Measurements from ENCODE around the gene SMPDL3B.

Gene SMPDL3B

DNA sequence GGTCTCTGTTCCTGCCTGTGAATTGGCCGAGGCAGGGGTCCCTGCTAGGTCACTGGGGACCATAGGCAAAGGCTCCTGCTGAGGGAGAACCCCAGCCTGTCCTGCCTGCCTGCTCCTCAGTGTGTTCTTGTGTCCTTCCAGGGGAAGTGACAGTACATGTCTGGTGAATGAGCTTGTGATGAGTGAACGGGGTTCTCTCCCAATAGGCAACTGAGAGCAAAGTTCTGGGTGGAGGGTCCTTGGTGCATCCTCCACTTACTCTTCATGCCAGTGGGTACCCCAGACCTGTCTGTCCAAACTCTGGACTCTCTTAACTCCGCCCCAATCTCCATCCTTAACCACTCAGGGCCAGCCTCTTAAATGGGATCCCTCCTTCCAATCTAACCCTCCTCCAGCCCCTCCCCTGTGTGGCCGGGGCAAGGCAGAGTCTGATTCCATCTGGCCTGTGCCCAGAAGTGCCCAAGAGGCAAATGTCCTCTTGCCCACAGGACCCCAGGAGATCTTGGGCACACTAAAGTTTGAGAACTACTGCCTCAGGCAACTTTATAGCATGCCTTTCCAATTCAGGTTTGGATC, 26.9 kb downstream of the SMPDL3B start:
- TF ChIP-seq, protein P1, sequence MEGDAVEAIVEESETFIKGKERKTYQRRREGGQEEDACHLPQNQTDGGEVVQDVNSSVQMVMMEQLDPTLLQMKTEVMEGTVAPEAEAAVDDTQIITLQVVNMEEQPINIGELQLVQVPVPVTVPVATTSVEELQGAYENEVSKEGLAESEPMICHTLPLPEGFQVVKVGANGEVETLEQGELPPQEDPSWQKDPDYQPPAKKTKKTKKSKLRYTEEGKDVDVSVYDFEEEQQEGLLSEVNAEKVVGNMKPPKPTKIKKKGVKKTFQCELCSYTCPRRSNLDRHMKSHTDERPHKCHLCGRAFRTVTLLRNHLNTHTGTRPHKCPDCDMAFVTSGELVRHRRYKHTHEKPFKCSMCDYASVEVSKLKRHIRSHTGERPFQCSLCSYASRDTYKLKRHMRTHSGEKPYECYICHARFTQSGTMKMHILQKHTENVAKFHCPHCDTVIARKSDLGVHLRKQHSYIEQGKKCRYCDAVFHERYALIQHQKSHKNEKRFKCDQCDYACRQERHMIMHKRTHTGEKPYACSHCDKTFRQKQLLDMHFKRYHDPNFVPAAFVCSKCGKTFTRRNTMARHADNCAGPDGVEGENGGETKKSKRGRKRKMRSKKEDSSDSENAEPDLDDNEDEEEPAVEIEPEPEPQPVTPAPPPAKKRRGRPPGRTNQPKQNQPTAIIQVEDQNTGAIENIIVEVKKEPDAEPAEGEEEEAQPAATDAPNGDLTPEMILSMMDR (conservative IDR thresholded peaks at IDR 0.05), result no peak
- no peak for TF ChIP-seq ZFX (IDR thresholded peaks at IDR 0.05)
- H3K27ac ChIP-seq, result no peak overlapping the region

DNA sequence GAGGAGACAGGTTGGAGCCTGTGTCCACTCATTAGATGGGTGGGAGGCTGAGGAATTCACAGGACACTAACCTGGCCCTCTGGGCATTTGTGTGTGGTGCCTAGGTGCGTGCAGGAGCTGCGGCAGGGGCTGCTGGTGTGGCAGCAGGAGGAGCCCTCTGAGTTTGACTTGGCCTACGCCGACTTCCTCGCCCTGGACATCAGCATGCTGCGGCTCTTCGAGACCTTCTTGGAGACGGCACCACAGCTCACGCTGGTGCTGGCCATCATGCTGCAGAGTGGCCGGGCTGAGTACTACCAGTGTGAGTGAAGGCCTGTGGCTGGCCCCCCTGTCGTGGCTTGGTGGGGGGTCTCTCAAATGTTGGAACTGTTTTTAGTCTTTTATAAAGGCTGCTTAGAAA, 28.6 kb downstream of the SMPDL3B start:
- H3K27ac ChIP-seq, result no peak overlapping the region
- TF ChIP-seq, protein P1 (conservative IDR thresholded peaks at IDR 0.05), result no peak
- TF ChIP-seq ZFX (IDR thresholded peaks at IDR 0.05), result no peak

DNA sequence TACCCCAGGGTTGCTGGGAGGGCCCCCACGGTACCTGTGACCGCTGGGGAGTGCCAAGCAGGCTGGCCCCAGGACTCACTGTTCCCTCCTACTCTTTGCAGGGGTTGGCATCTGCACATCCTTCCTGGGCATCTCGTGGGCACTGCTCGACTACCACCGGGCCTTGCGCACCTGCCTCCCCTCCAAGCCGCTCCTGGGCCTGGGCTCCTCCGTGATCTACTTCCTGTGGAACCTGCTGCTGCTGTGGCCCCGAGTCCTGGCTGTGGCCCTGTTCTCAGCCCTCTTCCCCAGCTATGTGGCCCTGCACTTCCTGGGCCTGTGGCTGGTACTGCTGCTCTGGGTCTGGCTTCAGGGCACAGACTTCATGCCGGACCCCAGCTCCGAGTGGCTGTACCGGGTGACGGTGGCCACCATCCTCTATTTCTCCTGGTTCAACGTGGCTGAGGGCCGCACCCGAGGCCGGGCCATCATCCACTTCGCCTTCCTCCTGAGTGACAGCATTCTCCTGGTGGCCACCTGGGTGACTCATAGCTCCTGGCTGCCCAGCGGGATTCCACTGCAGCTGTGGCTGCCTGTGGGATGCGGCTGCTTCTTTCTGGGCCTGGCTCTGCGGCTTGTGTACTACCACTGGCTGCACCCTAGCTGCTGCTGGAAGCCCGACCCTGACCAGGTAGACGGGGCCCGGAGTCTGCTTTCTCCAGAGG, 31.8 kb downstream of the SMPDL3B start:
- no peak for TF ChIP-seq ZFX (IDR thresholded peaks at IDR 0.05)
- TF ChIP-seq, protein P1 (conservative IDR thresholded peaks at IDR 0.05), result no peak
- no peak overlapping the region for H3K27ac ChIP-seq

DNA sequence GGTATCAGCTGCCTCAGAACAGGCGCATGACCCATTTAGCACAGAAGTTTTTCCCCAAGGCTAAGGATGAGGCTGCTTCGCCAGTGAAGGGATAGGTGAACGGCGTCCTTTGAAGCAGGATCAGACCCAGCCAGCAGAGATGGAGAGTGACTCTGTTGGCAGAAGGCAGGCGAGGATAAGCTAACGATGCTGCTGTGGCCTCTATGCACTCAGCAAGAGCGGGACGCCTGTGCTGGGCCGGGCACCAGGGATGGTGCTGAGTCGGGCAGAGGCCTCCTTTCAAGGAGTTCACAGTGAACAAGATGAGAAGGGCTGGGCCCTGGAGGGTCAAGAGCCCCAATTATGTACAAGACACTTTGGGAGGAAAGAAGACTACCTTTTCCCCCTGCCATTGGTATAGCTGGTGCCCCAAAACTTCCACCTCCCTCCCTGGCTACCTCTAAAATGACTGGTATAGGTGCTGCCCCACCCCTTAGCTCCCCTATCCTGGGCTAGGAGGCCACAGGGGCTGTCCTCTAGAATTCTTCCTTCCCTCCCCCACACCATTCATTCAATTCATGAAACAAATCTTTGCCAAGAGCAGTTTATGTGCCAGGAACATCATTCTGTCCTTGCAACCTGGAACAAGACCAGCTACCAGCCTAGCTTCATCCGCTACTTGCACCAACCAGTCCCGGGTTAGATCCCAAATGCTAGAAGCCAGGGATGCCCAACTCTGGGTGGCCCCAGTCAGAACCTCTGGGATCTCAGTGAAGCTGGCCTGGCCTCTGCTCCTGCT, 32.5 kb downstream of the SMPDL3B start:
- H3K27ac ChIP-seq, result no peak overlapping the region
- TF ChIP-seq, protein P1 (conservative IDR thresholded peaks at IDR 0.05), result no peak
- no peak for TF ChIP-seq ZFX (IDR thresholded peaks at IDR 0.05)

DNA sequence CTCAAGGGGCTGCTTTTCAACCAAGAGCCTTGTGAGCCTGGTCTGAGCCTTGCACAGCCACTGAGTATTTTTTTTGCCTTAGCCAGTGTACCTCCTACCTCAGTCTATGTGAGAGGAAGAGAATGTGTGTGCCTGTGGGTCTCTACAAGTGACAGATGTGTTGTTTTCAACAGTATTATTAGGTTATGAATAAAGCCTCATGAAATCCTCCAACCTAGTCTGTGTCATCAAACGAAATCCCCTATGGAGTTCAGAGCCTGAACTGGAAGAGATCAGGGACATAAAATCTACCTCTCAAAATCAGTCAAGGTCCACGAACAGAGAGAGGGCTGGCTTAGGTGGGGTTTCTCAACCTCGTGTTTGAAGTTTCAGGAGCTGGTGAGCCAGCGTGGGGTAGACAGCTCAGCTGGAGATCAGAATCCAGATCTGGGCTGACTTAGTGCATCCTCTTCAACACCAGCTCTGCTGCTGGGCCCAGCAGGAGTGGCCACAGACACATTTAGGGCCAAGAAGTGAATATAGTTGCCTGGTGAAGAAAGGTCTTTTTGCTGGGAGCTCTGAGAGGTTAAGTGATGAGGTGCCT, 33.2 kb downstream of the SMPDL3B start:
- no peak overlapping the region for H3K27ac ChIP-seq
- TF ChIP-seq ZFX (IDR thresholded peaks at IDR 0.05), result no peak
- TF ChIP-seq, protein P1 (conservative IDR thresholded peaks at IDR 0.05), result no peak

DNA sequence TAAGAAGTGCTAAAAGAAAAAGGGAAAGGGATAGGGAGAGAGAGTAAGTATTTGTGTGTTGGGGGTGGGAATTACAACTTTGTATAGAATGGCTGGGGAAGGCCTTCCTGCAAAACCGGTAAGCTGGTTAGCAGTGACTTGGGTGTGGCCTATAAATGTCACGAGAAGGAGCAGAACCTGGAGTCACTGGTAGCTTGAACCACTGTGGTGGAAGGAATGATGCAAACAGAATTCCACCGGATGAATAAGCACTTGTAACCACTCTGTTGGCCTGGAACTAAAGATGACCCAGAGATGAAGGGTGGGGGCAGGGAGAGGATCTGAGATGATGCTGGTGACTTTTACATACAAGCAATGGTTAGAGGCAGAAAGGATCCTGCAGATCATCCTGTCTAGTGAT, 33.9 kb downstream of the SMPDL3B start:
- no peak for TF ChIP-seq ZFX (IDR thresholded peaks at IDR 0.05)
- TF ChIP-seq, protein P1 (conservative IDR thresholded peaks at IDR 0.05), result no peak
- H3K27ac ChIP-seq, result no peak overlapping the region

DNA sequence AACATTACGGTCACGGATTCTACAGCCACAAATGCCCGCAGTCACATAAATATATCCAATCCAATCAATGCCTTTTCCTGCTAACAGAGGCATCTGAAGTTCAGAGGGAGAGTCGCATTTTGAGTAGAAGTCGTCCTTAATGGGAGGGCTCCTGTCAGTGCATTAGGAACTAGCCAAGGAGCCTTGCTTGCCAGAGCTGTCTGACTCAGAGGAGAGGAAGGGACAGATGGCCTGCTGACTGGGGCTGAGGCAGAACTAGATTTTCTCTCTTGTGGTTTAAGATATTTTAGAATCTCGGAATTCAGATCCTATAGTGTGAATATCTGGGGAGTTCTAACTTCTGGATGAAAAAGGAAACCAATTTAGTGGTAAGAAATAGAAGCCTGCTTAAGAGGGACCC, 35.6 kb downstream of the SMPDL3B start:
- H3K27ac ChIP-seq, result no peak overlapping the region

More for the DNA sequence above, 35.6 kb downstream of the SMPDL3B start:
- TF ChIP-seq, protein P1 (conservative IDR thresholded peaks at IDR 0.05), result no peak
- no peak for TF ChIP-seq ZFX (IDR thresholded peaks at IDR 0.05)
